ENCODE results near the gene VPS26C. TPM values are rescaled to one million over a fixed set of nuclear protein-coding genes. Genes with fewer than 3 reads are reported as not detected.

VPS26C gene
- polyA plus RNA-seq, 1 experiment = 45.6 TPM

- DNase-seq (ENCODE audit: low read depth, low spot score) = no peak
- TF ChIP-seq CTCF (IDR thresholded peaks at IDR 0.05; ENCODE audit: low read depth, low read length) = no peak
- Histone ChIP-seq H3K27me3 (ENCODE audit: control insufficient read depth, insufficient read depth, low read length) (no peaks in the 10 kb centered on the region), H3K9me3 (ENCODE audit: control insufficient read depth, insufficient read depth, low read length) (no peaks in the 10 kb centered on the region), H3K4me3 (ENCODE audit: low read depth, low read length) (no peak overlapping the region), H3K27ac (ENCODE audit: low read depth, low read length) (no peak overlapping the region)
- ChIA-PET CTCF (interaction anchor here (0.8 kb wide), 1 partner anchor 254 kb away, joined by 3 read pairs; no protein-coding TSS in a partner anchor), POLR2A (interaction anchor here (0.6 to 1.0 kb wide), 2 partner anchors 356 to 778 kb away, joined by 3 read pairs; no protein-coding TSS in a partner anchor)
Measured at GRCh38 chr21:37208056-37208721, 58.9 kb downstream of the VPS26C start.

DNA sequence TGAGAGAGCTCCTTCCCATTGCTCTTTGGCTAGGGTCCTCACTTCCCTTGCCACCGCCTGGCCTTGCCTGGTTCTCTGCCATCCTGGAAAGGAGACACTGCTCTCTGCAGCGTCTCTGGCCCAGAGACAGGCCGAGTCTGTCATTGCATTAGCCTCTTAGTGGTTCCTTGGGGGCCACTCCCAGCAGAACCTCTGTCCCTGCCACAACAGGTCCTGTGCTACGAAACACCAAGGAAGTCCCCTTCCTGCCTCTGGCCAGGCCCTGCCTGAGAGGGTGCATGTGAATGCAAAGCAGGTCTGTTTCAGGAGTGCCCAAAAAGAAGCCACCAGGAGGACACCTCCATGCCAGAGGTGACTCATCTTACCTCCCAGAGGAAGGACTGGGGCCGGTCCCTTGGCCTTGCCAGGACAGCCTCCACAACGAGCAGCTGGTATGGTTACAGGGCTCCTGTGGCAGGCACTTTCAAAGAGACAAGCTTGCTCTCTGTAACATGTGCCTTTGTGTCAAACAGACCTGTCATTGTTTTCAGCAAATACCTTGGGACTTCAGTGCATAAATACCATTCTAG is 59.6 kb downstream of the VPS26C start:
- H3K9me3 ChIP-seq (ENCODE audit: control insufficient read depth, insufficient read depth, low read length) = no peaks in the 10 kb centered on the region
- no peak overlapping the region for H3K4me3 ChIP-seq (ENCODE audit: low read depth, low read length)
- POLR2A ChIA-PET = interaction anchor here (0.6 to 1.0 kb wide), 2 partner anchors 357 to 777 kb away, joined by 3 read pairs; no protein-coding TSS in a partner anchor
- no peak for TF ChIP-seq CTCF (IDR thresholded peaks at IDR 0.05; ENCODE audit: low read depth, low read length)
- no peaks in the 10 kb centered on the region for H3K27me3 ChIP-seq (ENCODE audit: control insufficient read depth, insufficient read depth, low read length)
- no peak for DNase-seq (ENCODE audit: low read depth, low spot score)
- CTCF ChIA-PET = interaction anchor here (0.8 kb wide), 1 partner anchor 255 kb away, joined by 3 read pairs; no protein-coding TSS in a partner anchor
- H3K27ac ChIP-seq (ENCODE audit: low read depth, low read length) = no peak overlapping the region

- Histone ChIP-seq H3K9me3 (ENCODE audit: control insufficient read depth, insufficient read depth, low read length) (no peaks in the 10 kb centered on the region), H3K27me3 (ENCODE audit: control insufficient read depth, insufficient read depth, low read length) (no peaks in the 10 kb centered on the region), H3K4me3 (ENCODE audit: low read depth, low read length) (no peak overlapping the region), H3K27ac (ENCODE audit: low read depth, low read length) (no peak overlapping the region)
- TF ChIP-seq CTCF (IDR thresholded peaks at IDR 0.05; ENCODE audit: low read depth, low read length) = no peak
- CTCF ChIA-PET = interaction anchor here (0.5 kb wide), 1 partner anchor 434 kb away, joined by 4 read pairs; no protein-coding TSS in a partner anchor
- no peak for DNase-seq (ENCODE audit: low read depth, low spot score)
- POLR2A ChIA-PET = no interaction called here
Measured at GRCh38 chr21:37206496-37206895, 60.6 kb downstream of the VPS26C start.

DNA sequence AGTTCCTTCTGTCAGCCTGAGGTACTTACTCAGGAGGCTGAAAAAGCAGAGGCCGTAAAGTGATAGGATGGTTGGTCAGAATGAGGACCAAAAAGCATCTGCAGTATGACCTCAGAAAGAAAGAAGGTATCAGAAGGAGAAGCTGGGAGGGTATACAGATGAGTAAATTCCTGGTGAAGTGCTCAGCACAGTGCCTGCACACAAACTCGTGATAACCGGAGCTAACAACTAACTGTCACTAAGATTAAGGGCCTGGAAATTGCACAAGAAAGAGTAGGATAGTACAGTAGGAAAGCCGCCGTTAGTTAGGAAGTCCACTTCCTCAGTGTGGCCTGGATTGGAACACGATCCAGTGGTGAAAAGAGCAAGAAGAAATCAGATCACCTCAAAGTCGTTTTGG is 62.6 kb downstream of the VPS26C start:
- no peaks in the 10 kb centered on the region for H3K27me3 ChIP-seq (ENCODE audit: control insufficient read depth, insufficient read depth, low read length)
- no peak for DNase-seq (ENCODE audit: low read depth, low spot score)

More for the DNA sequence above, 62.6 kb downstream of the VPS26C start:
- TF ChIP-seq CTCF (IDR thresholded peaks at IDR 0.05; ENCODE audit: low read depth, low read length) = no peak
- Histone ChIP-seq H3K27ac (ENCODE audit: low read depth, low read length) (no peak overlapping the region), H3K9me3 (ENCODE audit: control insufficient read depth, insufficient read depth, low read length) (no peaks in the 10 kb centered on the region), H3K4me3 (ENCODE audit: low read depth, low read length) (no peak overlapping the region)
- ChIA-PET CTCF (no interaction called here), POLR2A (interaction anchor here (0.7 kb wide), 1 partner anchor 63 kb away, joined by 3 read pairs; the partner anchor contains the start of gene VPS26C)

Data from AG04450 (cell line).